ENCODE measurements around the gene ZNF554.

- TF ChIP-seq POLR2A (IDR thresholded peaks at IDR 0.05) (peak; percentile 88 to 95), CTCF (IDR thresholded peaks at IDR 0.05 in 4 of 5, conservative IDR thresholded peaks at IDR 0.05 in 1 of 5) (peak; percentile 42 to 55 (median 47))
These were observed 36.5 kb upstream of the ZNF554 start, which contains the start of gene SGTA for GRCh38 chr19:2782936-2783780.
